Common myeloid progenitor, CD34-positive (primary cell): ENCODE data around the gene DUSP3.

Experiments used
- CTCF ChIA-PET: fragments of 350-600 bp; sonication (Branson Sonifier 250); formaldehyde crosslinking; loops from one replicate; lab custom pipeline; 2021; ENCODE audit warnings: antibody characterized with exemption; lab: Charles Lee
- POLR2A ChIA-PET: fragments of 350-600 bp; sonication (Branson Sonifier 250); formaldehyde crosslinking; loops from one replicate; lab custom pipeline; 2021; ENCODE audit warnings: antibody characterized with exemption; lab: Charles Lee
- DNase-seq, 3 donors: peaks; one replicate each; pipeline versions ENCODE4 v3.0.0 to v3.0.0-alpha.2; 2013
- H3K27ac ChIP-seq, 2 experiments: 1 replicate in 1 of 2; 2 replicates in 1 of 2; pipeline ENCODE4 v1.7.0; 2013; ENCODE audit warnings: inconsistent platforms in 2 of 2, low read length in 2 of 2, mild to moderate bottlenecking in 2 of 2, low read depth in 1 of 2, moderate library complexity in 1 of 2; ENCODE audit not compliant: severe bottlenecking in 2 of 2, insufficient read depth in 1 of 2, poor library complexity in 1 of 2
- H3K27me3 ChIP-seq, 5 experiments: replicated peaks in 2 of 5; 1 replicate in 3 of 5; 2 replicates in 2 of 5; pipeline versions ENCODE4 v1.6.1 to v1.7.0; 2013; ENCODE audit warnings: low read length in 4 of 5, mild to moderate bottlenecking in 2 of 5, moderate library complexity in 2 of 5, inconsistent platforms in 1 of 5; ENCODE audit not compliant: insufficient read depth in 5 of 5, control insufficient read depth in 4 of 5
- H3K36me3 ChIP-seq, 4 experiments: 1 replicate in 2 of 4; 2 replicates in 2 of 4; pipeline versions ENCODE4 v1.6.1 to v1.7.0; 2013; ENCODE audit warnings: low read length in 3 of 4, control low read depth in 1 of 4, mild to moderate bottlenecking in 1 of 4; ENCODE audit not compliant: control insufficient read depth in 4 of 4, insufficient read depth in 4 of 4
- H3K4me1 ChIP-seq, 4 experiments: 1 replicate in 3 of 4; 2 replicates in 1 of 4; pipeline versions ENCODE4 v1.6.1 to v1.7.1; 2013; ENCODE audit warnings: low read length in 3 of 4, mild to moderate bottlenecking in 3 of 4, control low read depth in 1 of 4, inconsistent platforms in 1 of 4, moderate library complexity in 1 of 4; ENCODE audit not compliant: control insufficient read depth in 4 of 4, insufficient read depth in 4 of 4; ENCODE audit errors: control extremely low read depth in 1 of 4
- H3K4me3 ChIP-seq, 7 experiments: 1 replicate in 4 of 7; 2 replicates in 3 of 7; pipeline versions ENCODE4 v1.5.1 to v1.7.0; 2013; ENCODE audit warnings: mild to moderate bottlenecking in 7 of 7, low read length in 6 of 7, moderate library complexity in 6 of 7, inconsistent platforms in 2 of 7, low read depth in 2 of 7, control low read depth in 1 of 7; ENCODE audit not compliant: insufficient read depth in 4 of 7, control insufficient read depth in 1 of 7; ENCODE audit errors: extremely low read depth in 1 of 7
- H3K9me3 ChIP-seq, 5 experiments: 1 replicate in 4 of 5; 2 replicates in 1 of 5; pipeline versions ENCODE4 v1.6.1 to v1.7.1; 2013; ENCODE audit warnings: low read length in 4 of 5, mild to moderate bottlenecking in 2 of 5, inconsistent platforms in 1 of 5, low read depth in 1 of 5, moderate library complexity in 1 of 5; ENCODE audit not compliant: control insufficient read depth in 4 of 5, insufficient read depth in 2 of 5; ENCODE audit errors: control extremely low read depth in 1 of 5
- WGBS: methylation state at CpG from one replicate; pipeline ENCODE4 v1.1.5; 2013; ENCODE audit not compliant: insufficient coverage; 5-methylcytosine and 5-hydroxymethylcytosine counted together

Gene DUSP3

DNA sequence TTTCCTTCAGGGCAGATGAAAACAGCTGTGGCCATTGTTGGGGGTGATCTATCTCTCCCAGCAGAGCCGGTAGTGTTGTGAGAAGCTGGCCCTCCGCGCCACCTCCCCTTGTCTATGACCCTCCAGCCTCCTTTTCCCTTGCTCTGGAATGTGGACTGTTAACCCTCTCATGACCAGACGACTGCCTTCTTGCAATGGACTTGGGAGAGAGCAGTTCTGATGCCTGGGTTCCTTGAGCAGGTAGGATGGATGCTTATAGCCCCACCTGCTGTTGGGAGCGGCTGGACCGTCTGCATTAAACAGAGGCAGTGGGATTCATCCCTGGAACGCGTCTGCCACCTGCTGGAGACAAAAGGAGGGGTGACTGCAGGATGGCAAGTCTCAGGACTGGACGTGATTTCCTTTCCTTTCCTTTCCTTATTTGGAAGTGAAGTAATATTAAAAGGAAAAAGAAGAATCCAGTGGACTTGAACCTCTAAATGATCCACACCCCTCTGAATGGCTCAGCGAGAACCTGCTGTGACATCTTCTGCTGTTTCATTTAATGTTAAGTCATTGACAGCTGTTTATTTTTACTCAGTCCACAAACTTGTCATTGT is 18.4 kb downstream of the DUSP3 start:
- H3K4me1 ChIP-seq, result peaks cover 0 to 7% (median 5%) of the 10 kb centered on the region in 4 experiments
- POLR2A ChIA-PET, result interaction anchor here (1.1 kb wide), 1 partner anchor 66 kb away, joined by 4 read pairs; no protein-coding TSS in a partner anchor
- no peaks in the 10 kb centered on the region for H3K9me3 ChIP-seq
- CTCF ChIA-PET, result interaction anchor here (0.6 to 20.0 kb wide), 35 partner anchors 9 to 239 kb away, joined by 3 to 555 read pairs (median 4); partner anchors contain the start of gene CD300LG
- peak; percentile 87 to 93 (median 90) for DNase-seq
- H3K4me3 ChIP-seq, result no peak overlapping the region
- 25% methylated on average over 4 of the region's 10 CpGs for WGBS
- H3K27me3 ChIP-seq, result peaks cover 0 to 35% (median 23%) of the 10 kb centered on the region in 5 experiments
- peaks cover 0 to under 1% (median 0%) of the 10 kb centered on the region in 4 experiments for H3K36me3 ChIP-seq
- H3K27ac ChIP-seq, result no peak overlapping the region

DNA sequence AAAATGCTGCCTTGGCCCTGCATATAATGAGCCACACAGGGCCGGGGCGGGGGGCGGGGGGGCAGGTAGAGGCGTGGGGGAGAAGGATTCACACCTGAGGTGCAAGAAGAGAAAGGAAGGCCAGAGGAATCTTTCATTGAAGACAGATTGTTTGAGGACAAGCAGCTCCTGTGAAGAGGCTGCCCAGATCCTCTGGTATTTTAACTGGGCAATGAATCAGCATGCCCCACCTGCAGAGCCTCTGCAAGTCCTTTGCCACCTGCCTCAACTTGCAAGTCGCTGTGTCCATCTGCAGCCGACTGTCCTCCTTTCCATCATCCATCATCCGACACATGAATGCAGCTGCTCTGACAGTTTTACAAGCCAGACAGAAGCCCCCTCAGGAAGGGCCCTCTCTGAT is 18.9 kb downstream of the DUSP3 start:
- POLR2A ChIA-PET, result no interaction called here
- Histone ChIP-seq H3K4me3 (no peak overlapping the region), H3K9me3 (no peaks in the 10 kb centered on the region), H3K36me3 (no peaks in the 10 kb centered on the region), H3K27ac (no peak overlapping the region), H3K27me3 (peaks cover 0 to 40% (median 24%) of the 10 kb centered on the region in 5 experiments), H3K4me1 (peaks cover 0 to 11% (median 10%) of the 10 kb centered on the region in 4 experiments)
- CTCF ChIA-PET, result interaction anchor here (0.6 to 20.0 kb wide), 26 partner anchors 9 to 238 kb away, joined by 3 to 555 read pairs (median 4); no protein-coding TSS in a partner anchor
- 94% methylated on average over 6 of the region's 7 CpGs for WGBS
- no peak for DNase-seq

DNA sequence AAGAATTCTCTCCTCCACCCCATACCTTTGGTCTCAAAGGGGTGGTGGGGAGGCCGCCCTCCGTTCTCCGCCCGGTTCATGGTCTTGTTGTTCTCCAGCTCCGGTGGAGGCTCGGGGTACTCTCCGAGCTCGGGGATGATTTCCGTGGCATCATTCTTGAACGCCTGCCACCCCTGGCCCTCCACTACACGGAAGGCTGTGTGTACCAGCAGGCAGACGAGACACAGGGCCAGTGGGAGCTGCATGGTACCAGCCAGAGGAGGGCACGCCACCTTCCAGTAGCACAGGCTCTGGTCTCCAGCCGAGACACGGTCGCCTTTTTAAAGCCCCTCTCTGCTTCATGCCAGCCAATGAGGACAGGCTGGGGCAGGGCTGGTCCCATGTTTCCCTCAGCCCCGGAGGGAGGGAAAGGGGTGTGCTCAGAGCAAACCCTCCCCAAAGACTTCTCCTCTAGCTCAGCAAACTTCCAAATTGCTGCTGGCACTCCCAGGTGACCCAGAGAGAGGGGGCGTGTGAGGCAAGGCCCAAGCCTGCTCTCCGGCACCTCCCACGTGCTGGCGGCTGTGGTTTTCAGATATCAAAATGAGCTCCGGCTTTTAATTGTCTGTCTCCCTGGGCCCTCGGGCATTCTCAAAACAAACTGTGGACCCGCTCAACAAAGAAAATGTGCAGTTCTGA is 20.1 kb downstream of the DUSP3 start, which contains the start of gene SOST:
Gene SOST (minus strand): TSS at position 295 of the 678 bp plus-strand sequence. CDS start 50 bp downstream, at position 245.
- no peaks in the 10 kb centered on the region for H3K9me3 ChIP-seq
- no peaks in the 10 kb centered on the region for H3K36me3 ChIP-seq
- no peak within 1 kb of the TSS for H3K4me3 ChIP-seq
- H3K27me3 ChIP-seq, result peaks cover 0 to 50% (median 28%) of the 10 kb centered on the region in 5 experiments
- 97% methylated on average over 22 of the region's 24 CpGs for WGBS
- DNase-seq, result no peak
- POLR2A ChIA-PET, result no interaction called here
- CTCF ChIA-PET, result interaction anchor here (0.9 to 20.0 kb wide), 11 partner anchors 8 to 316 kb away, joined by 3 to 555 read pairs (median 7); no protein-coding TSS in a partner anchor
- H3K27ac ChIP-seq, result no peak within 1 kb of the TSS
- peaks cover 0 to 11% (median 9%) of the 10 kb centered on the region in 4 experiments for H3K4me1 ChIP-seq

DNA sequence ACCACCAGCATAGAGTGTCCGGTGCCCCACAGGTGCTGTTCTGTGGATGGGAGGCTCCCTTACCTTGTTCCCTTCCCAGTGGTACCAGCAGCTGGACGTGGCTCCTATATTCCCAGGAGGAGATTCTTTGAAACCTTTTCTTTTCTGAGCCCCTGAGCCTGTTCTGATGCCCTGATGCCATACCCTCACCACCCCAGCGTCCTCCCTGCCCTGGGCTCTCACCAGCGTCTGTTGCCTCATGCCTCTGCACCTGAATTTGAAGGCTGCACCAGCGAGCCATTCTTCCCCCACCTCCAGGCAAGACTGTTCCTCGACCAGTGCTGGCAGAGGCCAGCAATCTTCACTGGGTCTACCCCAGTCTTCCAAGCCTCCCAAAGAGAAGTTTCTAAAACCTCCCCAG is 20.7 kb downstream of the DUSP3 start:
- no peak overlapping the region for H3K27ac ChIP-seq
- no peaks in the 10 kb centered on the region for H3K9me3 ChIP-seq
- DNase-seq, result no peak
- H3K4me1 ChIP-seq, result peaks cover 0 to 11% (median 9%) of the 10 kb centered on the region in 4 experiments
- H3K4me3 ChIP-seq, result no peak overlapping the region
- peaks cover 0 to 50% (median 28%) of the 10 kb centered on the region in 5 experiments for H3K27me3 ChIP-seq
- ChIA-PET CTCF (interaction anchor here (0.9 to 20.0 kb wide), 9 partner anchors 9 to 182 kb away, joined by 3 to 555 read pairs (median 4); no protein-coding TSS in a partner anchor), POLR2A (no interaction called here)
- WGBS, result 91% methylated on average over 5 of the region's 6 CpGs
- H3K36me3 ChIP-seq, result no peaks in the 10 kb centered on the region

DNA sequence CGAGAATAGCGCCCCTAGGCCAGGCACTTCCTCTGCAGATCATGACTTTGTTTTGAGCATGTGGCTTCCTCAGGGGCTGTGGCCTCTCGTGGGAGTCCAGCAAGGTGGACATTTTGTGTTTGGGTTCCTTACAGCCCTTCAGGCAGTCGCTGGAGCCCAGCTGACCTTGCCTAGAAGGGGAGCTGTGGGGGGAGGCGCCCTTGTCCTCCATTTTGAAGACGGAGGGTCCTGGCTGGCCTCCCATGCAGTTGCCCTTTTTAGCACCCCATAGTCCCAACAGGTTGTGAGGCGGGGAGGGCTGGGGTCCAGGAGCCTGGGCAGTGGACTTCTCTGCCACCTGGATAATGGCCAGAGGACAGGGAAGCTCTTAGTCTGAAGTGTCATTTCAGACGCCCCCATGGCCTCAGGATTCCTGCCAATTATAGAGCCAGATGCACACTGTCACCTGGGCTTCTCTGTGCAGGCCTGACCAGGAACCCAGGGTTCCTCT is 21.6 kb downstream of the DUSP3 start:
- Histone ChIP-seq H3K4me3 (no peak overlapping the region), H3K4me1 (peaks cover 0 to 11% (median 9%) of the 10 kb centered on the region in 4 experiments), H3K27me3 (peaks cover 0 to 50% (median 32%) of the 10 kb centered on the region in 5 experiments), H3K9me3 (no peaks in the 10 kb centered on the region), H3K36me3 (no peaks in the 10 kb centered on the region), H3K27ac (no peak overlapping the region)
- DNase-seq, result no peak
- 92% methylated on average over 7 of the region's 8 CpGs for WGBS
- ChIA-PET POLR2A (no interaction called here), CTCF (interaction anchor here (1.0 to 20.0 kb wide), 7 partner anchors 10 to 122 kb away, joined by 3 to 555 read pairs (median 4); no protein-coding TSS in a partner anchor)

DNA sequence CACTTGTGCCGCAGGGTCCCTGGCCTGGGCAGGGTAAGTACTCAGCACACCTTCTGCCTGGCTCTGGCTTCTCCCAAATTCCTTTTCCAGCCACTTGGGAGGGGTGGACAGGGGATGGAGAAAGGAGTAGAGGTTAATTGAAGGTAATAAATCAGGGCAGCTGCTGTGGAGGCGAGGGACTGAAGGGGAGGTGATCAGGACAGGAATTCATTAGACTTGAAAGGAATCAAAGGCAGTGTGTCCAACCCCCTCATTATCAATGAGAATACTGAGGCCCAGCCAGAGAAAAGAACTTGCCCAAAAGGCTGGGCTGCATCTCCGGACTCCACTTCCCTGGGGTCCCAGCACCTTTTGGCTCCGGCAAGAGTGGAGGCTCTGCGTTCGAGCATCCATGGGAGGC is 22.6 kb downstream of the DUSP3 start:
- CTCF ChIA-PET, result interaction anchor here (0.8 to 20.0 kb wide), 6 partner anchors 18 to 180 kb away, joined by 3 to 555 read pairs (median 4); no protein-coding TSS in a partner anchor
- no peaks in the 10 kb centered on the region for H3K9me3 ChIP-seq
- H3K27me3 ChIP-seq, result peaks cover 0 to 50% (median 32%) of the 10 kb centered on the region in 5 experiments
- WGBS, result 96% methylated on average over 4 of the region's 6 CpGs
- peaks cover 0 to 11% (median 9%) of the 10 kb centered on the region in 4 experiments for H3K4me1 ChIP-seq
- no peak overlapping the region for H3K4me3 ChIP-seq
- H3K36me3 ChIP-seq, result no peaks in the 10 kb centered on the region
- H3K27ac ChIP-seq, result no peak overlapping the region
- DNase-seq, result no peak
- POLR2A ChIA-PET, result interaction anchor here (1.0 kb wide), 1 partner anchor 55 kb away, joined by 3 read pairs; no protein-coding TSS in a partner anchor
